ENCODE results near the gene SDK2. TPM values are rescaled to one million over a fixed set of nuclear protein-coding genes. Genes with fewer than 3 reads are reported as not detected.

SDK2 gene
- total and polyA plus RNA-seq, 9 donors: 0.40 to 5.4 (median 0.96) TPM

DNA sequence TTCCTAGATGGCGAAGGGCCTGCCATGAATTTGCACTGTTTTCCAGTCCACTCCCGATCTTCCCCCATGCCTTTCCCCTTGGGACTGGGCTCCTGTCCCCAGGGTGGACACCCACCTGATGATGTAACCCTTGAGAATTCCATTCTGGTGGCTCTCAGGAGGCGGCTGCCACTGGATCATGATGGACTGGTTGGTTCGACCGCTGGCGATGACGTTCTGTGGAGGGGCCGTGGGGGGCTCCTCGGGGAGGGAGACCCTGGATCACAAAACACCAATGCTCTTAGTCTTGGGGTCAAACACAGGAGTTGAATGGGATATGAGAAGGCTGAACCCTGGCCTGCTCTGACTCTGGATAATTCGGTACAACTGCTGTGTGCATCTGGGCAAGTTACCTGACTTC lies 225.2 kb downstream of the SDK2 start:
- intact Hi-C loops (cut with DNase I): no loop called here
- 85 to 95% (median 85%) methylated on average over 10 of the region's 10 CpGs for WGBS, 3 donors
- TF ChIP-seq EP300 (IDR thresholded peaks at IDR 0.05) (no peak), POLR2A (IDR thresholded peaks at IDR 0.05) (no peak)
- TF ChIP-seq, protein P1, sequence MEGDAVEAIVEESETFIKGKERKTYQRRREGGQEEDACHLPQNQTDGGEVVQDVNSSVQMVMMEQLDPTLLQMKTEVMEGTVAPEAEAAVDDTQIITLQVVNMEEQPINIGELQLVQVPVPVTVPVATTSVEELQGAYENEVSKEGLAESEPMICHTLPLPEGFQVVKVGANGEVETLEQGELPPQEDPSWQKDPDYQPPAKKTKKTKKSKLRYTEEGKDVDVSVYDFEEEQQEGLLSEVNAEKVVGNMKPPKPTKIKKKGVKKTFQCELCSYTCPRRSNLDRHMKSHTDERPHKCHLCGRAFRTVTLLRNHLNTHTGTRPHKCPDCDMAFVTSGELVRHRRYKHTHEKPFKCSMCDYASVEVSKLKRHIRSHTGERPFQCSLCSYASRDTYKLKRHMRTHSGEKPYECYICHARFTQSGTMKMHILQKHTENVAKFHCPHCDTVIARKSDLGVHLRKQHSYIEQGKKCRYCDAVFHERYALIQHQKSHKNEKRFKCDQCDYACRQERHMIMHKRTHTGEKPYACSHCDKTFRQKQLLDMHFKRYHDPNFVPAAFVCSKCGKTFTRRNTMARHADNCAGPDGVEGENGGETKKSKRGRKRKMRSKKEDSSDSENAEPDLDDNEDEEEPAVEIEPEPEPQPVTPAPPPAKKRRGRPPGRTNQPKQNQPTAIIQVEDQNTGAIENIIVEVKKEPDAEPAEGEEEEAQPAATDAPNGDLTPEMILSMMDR (IDR thresholded peaks at IDR 0.05): no peak
- no peak for DNase-seq
- Histone ChIP-seq H3K27me3 (no peaks in the 10 kb centered on the region), H3K4me3 (no peak overlapping the region), H3K36me3 (no peaks in the 10 kb centered on the region), H3K4me1 (ENCODE audit: insufficient read depth) (no peaks in the 10 kb centered on the region), H3K27ac (no peak overlapping the region), H3K9me3 (no peaks in the 10 kb centered on the region)

DNA sequence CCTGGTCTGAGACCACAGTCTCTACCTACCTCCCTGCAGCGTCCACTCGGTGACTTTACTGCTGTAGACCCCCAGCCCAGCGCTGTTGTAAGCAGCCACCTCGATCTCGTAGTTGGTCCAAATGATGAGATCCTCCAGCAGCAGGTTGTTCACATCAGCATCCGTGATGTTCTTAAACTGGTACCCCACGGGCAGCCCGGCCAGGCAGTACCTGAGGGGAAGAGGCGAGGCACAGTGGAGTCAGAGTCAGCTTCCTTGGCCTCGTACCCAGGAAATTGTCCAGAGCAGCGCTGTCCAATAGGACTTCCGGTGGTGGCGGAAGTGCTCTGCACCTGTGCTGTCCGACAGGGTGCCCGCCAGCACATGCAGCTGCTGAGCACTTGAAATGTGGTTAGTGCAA lies 228.5 kb downstream of the SDK2 start:
- no peaks in the 10 kb centered on the region for H3K36me3 ChIP-seq
- no peak overlapping the region for H3K27ac ChIP-seq
- TF ChIP-seq POLR2A (IDR thresholded peaks at IDR 0.05) (no peak), EP300 (IDR thresholded peaks at IDR 0.05) (no peak)
- TF ChIP-seq, protein P1 (IDR thresholded peaks at IDR 0.05): no peak
- H3K4me1 ChIP-seq (ENCODE audit: insufficient read depth): peaks cover 8% of the 10 kb centered on the region
- no peak overlapping the region for H3K4me3 ChIP-seq
- 94 to 95% (median 94%) methylated on average over 15 of the region's 15 CpGs for WGBS, 3 donors
- intact Hi-C loops (cut with DNase I): no loop called here
- DNase-seq: no peak
- no peaks in the 10 kb centered on the region for H3K9me3 ChIP-seq
- H3K27me3 ChIP-seq: no peaks in the 10 kb centered on the region

DNA sequence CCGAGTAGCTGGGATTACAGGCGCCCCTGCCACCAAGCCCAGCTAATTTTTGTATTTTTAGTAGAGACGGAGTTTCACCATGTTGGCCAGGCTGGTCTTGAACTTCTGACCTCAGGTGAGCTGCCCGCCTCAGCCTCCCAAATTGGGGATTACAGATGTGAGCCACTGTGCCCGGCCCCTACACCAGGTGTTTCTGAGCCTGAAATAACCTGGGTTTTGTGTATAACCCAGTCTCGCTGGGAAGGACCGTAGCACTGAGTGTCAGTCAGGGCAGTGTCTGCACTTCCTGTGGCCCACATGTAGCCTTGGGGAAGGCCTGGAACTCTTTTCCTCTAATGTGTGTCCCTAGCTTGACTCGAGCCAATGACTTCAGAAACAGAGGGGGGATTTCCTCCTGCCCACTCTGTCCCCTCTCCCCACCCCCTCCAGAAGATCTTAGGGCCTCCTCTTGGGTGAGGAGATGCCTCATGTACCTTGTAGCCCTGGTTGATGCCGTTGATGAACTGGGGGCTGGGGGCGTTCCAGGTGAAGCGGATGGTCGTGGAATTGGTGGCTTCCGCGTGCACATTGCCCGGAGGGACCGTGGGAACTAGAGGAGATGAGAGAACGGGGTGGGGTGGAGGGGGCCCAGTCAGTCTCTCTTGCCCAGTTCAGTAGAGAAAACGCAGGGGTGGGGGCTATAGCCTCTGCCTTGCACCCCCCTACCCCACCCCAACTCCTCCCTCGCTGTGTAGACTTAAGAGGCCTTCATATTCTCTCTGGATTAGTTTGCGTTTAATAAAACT lies 229.9 kb downstream of the SDK2 start:
- no peak overlapping the region for H3K27ac ChIP-seq
- H3K9me3 ChIP-seq: no peaks in the 10 kb centered on the region
- intact Hi-C loops (cut with DNase I): no loop called here
- 90 to 93% (median 90%) methylated on average over 20 of the region's 20 CpGs for WGBS, 3 donors
- no peak for DNase-seq
- H3K4me1 ChIP-seq (ENCODE audit: insufficient read depth): peaks cover 12% of the 10 kb centered on the region
- no peaks in the 10 kb centered on the region for H3K36me3 ChIP-seq
- H3K27me3 ChIP-seq: no peaks in the 10 kb centered on the region
- TF ChIP-seq EP300 (IDR thresholded peaks at IDR 0.05): no peak
- TF ChIP-seq, protein P1 (IDR thresholded peaks at IDR 0.05): no peak
- no peak for TF ChIP-seq POLR2A (IDR thresholded peaks at IDR 0.05)
- no peak overlapping the region for H3K4me3 ChIP-seq

DNA sequence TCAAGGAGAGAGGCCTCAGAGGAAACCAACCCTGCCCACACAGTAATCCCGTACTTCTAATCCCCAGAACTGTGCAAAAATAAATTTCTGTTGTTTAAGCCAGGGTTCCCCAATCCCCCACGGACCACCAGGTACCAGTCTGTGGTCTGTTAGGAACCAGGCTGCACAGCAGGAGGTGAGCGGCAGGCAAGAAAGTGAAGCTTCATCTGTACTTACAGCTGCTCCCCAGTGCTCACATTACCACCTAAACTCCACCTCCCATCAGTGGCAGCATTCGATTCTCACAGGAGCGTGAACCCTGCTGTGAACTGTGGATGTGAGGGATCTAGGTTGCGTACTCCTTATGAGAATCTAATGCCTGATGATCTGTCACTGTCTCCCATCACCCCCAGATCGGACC lies 231.3 kb downstream of the SDK2 start:
- H3K27me3 ChIP-seq: no peaks in the 10 kb centered on the region
- no peaks in the 10 kb centered on the region for H3K9me3 ChIP-seq
- H3K4me1 ChIP-seq (ENCODE audit: insufficient read depth): peaks cover 12% of the 10 kb centered on the region
- TF ChIP-seq POLR2A (IDR thresholded peaks at IDR 0.05): no peak
- no peak for TF ChIP-seq EP300 (IDR thresholded peaks at IDR 0.05)
- TF ChIP-seq, protein P1 (IDR thresholded peaks at IDR 0.05): no peak
- no peaks in the 10 kb centered on the region for H3K36me3 ChIP-seq
- no peak overlapping the region for H3K4me3 ChIP-seq
- 73 to 81% (median 76%) methylated on average over 7 of the region's 7 CpGs for WGBS, 3 donors
- no peak for DNase-seq
- no peak overlapping the region for H3K27ac ChIP-seq
- intact Hi-C loops (cut with DNase I): no loop called here

Data from ovary (tissue), 9 donors.